Measurements from ENCODE around the gene RBM19. TPM values are rescaled to one million over a fixed set of nuclear protein-coding genes. Genes with fewer than 3 reads are reported as not detected.

Gene RBM19
- total and polyA plus RNA-seq, 2 of the 4 experiments (the other 2 are of a cell fraction), result 18.7 to 19.2 TPM

DNA sequence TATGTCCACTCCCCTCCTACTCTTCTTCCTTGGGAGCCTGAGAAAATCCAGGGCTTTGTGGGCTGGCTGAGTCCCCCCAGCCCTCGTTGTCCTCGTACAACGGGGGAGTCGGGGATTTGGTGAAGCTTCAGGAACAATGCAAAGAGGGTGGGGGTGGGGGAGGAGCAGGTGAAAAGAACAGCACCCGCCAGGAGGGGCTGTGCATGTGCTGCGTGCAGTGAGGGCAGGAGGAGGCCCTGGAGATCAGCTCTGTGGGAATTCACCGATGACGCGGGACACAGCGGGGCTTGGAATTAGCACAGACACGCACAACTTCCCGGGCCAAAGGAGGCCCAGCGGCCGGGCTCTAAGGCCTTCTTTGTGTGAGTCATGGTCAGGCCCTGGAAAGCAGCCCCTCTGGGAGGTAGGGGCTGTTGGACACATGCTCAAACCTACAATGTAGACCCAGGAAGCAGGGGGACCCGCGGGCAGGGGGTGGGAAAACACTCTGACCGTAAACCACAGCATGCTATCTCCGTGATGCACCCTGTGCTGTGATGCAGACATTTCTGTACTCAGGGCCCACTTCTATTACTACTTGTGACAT, 32.8 kb downstream of the RBM19 start:
- intact Hi-C loops (cut with micrococcal nuclease), result no loop called here
- no peak overlapping the region for H2BK5ac ChIP-seq (ENCODE audit: low read depth, low read length, poor library complexity, severe bottlenecking)
- H2AK5ac ChIP-seq (ENCODE audit: low read depth, low read length), result no peak overlapping the region
- H3K23ac ChIP-seq (ENCODE audit: low read depth, low read length), result no peak overlapping the region
- 67% methylated on average over 8 of the region's 18 CpGs; no CpG with 5 or more reads in 1 of the 2 experiments for WGBS, 2 experiments (ENCODE audit: extremely low coverage in 2 of 2, insufficient read length in 1 of 2)
- no peak overlapping the region for H3K9ac ChIP-seq (ENCODE audit: low read depth, low read length)
- TF ChIP-seq, protein P1, sequence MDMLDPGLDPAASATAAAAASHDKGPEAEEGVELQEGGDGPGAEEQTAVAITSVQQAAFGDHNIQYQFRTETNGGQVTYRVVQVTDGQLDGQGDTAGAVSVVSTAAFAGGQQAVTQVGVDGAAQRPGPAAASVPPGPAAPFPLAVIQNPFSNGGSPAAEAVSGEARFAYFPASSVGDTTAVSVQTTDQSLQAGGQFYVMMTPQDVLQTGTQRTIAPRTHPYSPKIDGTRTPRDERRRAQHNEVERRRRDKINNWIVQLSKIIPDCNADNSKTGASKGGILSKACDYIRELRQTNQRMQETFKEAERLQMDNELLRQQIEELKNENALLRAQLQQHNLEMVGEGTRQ (IDR thresholded peaks at IDR 0.05; ENCODE audit: low read depth, low read length), result no peak
- no peak for TF ChIP-seq MXI1 (IDR thresholded peaks at IDR 0.05; ENCODE audit: borderline replicate concordance, low read depth, low read length)
- TF ChIP-seq CHD1 (IDR thresholded peaks at IDR 0.05; ENCODE audit: low read depth, low read length), result no peak
- TF ChIP-seq MAFK (IDR thresholded peaks at IDR 0.05; ENCODE audit: low read depth, low read length), result no peak
- TF ChIP-seq, protein P2, sequence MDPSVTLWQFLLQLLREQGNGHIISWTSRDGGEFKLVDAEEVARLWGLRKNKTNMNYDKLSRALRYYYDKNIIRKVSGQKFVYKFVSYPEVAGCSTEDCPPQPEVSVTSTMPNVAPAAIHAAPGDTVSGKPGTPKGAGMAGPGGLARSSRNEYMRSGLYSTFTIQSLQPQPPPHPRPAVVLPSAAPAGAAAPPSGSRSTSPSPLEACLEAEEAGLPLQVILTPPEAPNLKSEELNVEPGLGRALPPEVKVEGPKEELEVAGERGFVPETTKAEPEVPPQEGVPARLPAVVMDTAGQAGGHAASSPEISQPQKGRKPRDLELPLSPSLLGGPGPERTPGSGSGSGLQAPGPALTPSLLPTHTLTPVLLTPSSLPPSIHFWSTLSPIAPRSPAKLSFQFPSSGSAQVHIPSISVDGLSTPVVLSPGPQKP (IDR thresholded peaks at IDR 0.05; ENCODE audit: borderline replicate concordance, low read depth, low read length), result no peak
- TF ChIP-seq BHLHE40 (IDR thresholded peaks at IDR 0.05; ENCODE audit: low read depth, low read length), result no peak
- TF ChIP-seq NFE2L2 (IDR thresholded peaks at IDR 0.05; ENCODE audit: low read depth, low read length), result no peak
- TF ChIP-seq FOS (IDR thresholded peaks at IDR 0.05; ENCODE audit: low read depth, low read length), result no peak
- TF ChIP-seq CEBPB (IDR thresholded peaks at IDR 0.05; ENCODE audit: low read depth, low read length), result no peak
- TF ChIP-seq POLR2A (IDR thresholded peaks at IDR 0.05; ENCODE audit: low read depth, low read length), result no peak
- no peak for TF ChIP-seq RAD21 (IDR thresholded peaks at IDR 0.05; ENCODE audit: low read length)
- TF ChIP-seq RFX5 (IDR thresholded peaks at IDR 0.05; ENCODE audit: low read depth, low read length), result no peak
- H2BK120ac ChIP-seq (ENCODE audit: low read depth, low read length), result no peak overlapping the region
- H3K9me3 ChIP-seq (ENCODE audit: control insufficient read depth, insufficient read depth, low read length), result no peaks in the 10 kb centered on the region
- H3K14ac ChIP-seq (replicated peaks; ENCODE audit: low read depth, low read length), result no peak overlapping the region
- CTCF ChIA-PET, result no interaction called here
- H3K27me3 ChIP-seq (ENCODE audit: control insufficient read depth, insufficient read depth, low read length), result no peaks in the 10 kb centered on the region
- BruUV-seq (replicated peaks), result no TSS peak
- no peaks in the 10 kb centered on the region for H4K20me1 ChIP-seq (ENCODE audit: insufficient read depth, low read length)
- H3K4me2 ChIP-seq (ENCODE audit: low read depth, low read length), result no peak overlapping the region
- in situ Hi-C loops (cut with MboI; ENCODE audit: low sequenced_read_pairs), result no loop called here
- dilution Hi-C loops (cut with HindIII; ENCODE audit: low sequenced_read_pairs, unreplicated experiment), result no loop called here
- peak; percentile 60 for ATAC-seq (ENCODE audit: low read depth)
- H2BK20ac ChIP-seq (ENCODE audit: low read depth, low read length), result no peak overlapping the region
- no peak overlapping the region for H3K4ac ChIP-seq (ENCODE audit: low read depth, low read length)
- no peak overlapping the region for H3K4me3 ChIP-seq (ENCODE audit: insufficient read depth, low read depth, low read length)
- POLR2A ChIA-PET (ENCODE audit: unreplicated experiment), result no interaction called here
- peaks cover 3% of the 10 kb centered on the region; the same call in 1 of the 2 replicates for H3K9me1 ChIP-seq (ENCODE audit: insufficient read depth, low read length)
- H2AFZ ChIP-seq (replicated peaks; ENCODE audit: low read length, poor library complexity), result peak overlapping the region; percentile 33
- no peak overlapping the region for H3K56ac ChIP-seq (ENCODE audit: extremely low read depth, insufficient read depth, low read length)
- no peak overlapping the region for H3K27ac ChIP-seq (ENCODE audit: insufficient read depth, low read length)
- H3K18ac ChIP-seq (ENCODE audit: low read depth, low read length), result no peak overlapping the region
- H3K79me1 ChIP-seq (ENCODE audit: low read depth in 1 of 2, low read length in 2 of 2), result no peaks in the 10 kb centered on the region; a peak in 1 of 4 replicates
- H2BK15ac ChIP-seq (ENCODE audit: low read depth, low read length), result no peak overlapping the region
- H4K8ac ChIP-seq (ENCODE audit: low read depth in 2 of 2, low read length in 2 of 2), result no peak overlapping the region
- H4K91ac ChIP-seq (ENCODE audit: insufficient read depth, low read depth, low read length), result no peak overlapping the region
- DNase-seq, result peak; percentile 79
- H4K5ac ChIP-seq (ENCODE audit: low read depth, low read length), result no peak overlapping the region
- no peak overlapping the region for H2AK9ac ChIP-seq (replicated peaks; ENCODE audit: low read depth, low read length, poor library complexity)
- peaks cover 27% of the 10 kb centered on the region for H3K36me3 ChIP-seq (ENCODE audit: control insufficient read depth, insufficient read depth, low read length)
- H3K4me1 ChIP-seq (ENCODE audit: control insufficient read depth, insufficient read depth, low read length), result peaks cover 3% of the 10 kb centered on the region; the same call in 1 of the 2 replicates
